Stimulated activated CD8-positive, alpha-beta memory T cell treated with anti-CD3 and anti-CD28 coated beads, Interleukin-15, amount 100 ng/mL, for 48 hours (primary cell): Measurements from ENCODE around the gene PSENEN.
"Not testable (repeated sequence)": the region's sequence is repeated elsewhere in the genome, so short reads cannot be mapped to it uniquely, and the experiment has no call there.

Experiments used
- DNase-seq, 2 donors: peaks; one replicate each; pipeline ENCODE4 v3.0.0-alpha.2; 2020; ENCODE audit warnings: low read depth in 2 of 2

PSENEN gene

DNA sequence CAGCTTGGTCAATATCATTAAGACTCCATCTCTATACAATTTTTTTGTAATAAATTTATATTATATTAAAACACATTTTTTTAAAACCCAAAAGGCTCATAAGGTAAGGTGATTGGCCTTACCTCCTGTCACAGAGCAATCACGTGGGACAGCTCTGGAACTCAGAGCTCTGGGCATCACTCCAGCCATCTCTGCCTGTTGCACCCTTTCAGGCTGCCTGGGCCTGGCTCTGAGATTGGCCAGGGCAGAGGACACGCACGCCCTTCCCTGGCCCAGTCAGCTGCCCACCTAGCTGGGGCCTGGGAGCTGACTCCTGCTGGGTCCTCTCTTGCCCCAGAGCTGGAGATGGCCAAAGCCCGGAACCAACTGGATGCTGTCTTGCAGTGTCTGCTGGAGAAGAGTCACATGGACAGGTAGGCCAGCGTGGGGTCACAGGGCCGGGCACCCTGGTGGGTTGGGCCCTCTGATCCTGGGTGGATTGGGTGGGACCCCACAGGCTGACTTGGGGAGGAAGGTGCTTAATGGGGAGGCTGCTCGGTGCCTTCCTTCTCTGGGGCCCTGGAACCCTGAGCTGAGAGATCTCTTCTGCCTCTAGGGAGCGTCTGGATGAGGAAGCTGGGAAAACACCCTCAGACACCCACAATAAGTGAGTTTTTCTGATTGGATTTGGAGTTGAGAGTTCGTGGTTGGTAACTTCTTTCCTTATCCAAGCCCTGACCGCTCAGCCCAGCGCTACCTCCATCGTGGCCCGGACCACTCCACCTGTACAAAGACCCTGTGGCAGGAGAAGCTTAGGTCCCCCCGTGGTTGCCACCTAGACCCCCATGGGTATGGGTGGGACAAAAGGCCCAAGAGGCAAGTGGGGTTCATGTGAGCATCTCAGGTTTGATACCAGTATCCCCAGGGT, 6.6 kb downstream of the PSENEN start:
- DNase-seq, result no peak

DNA sequence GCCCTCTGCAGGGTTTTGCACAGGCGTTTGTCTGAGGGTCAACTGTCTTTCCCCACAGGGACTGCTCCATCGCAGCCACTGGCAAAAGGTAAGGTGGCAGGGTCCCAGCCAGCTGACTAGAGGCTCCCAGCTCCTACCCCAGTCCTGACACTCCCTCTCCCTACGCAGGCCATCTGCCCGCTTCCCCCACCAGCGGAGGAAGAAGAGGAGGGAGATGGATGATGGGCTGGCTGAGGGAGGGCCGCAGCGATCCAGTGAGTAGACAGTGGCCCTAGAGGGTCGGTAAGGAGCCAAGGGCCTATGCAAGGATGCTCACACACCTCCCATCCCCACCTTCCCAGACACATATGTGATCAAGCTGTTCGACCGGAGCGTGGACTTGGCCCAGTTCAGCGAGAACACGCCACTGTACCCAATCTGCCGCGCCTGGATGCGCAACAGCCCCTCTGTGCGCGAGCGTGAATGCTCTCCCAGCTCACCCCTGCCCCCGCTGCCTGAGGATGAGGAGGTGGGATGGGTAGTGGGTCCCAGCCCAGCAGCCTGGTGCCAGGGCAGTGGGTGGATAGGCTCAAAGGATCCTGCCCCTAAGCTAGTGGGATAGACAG, 7.4 kb downstream of the PSENEN start:
- no peak for DNase-seq

DNA sequence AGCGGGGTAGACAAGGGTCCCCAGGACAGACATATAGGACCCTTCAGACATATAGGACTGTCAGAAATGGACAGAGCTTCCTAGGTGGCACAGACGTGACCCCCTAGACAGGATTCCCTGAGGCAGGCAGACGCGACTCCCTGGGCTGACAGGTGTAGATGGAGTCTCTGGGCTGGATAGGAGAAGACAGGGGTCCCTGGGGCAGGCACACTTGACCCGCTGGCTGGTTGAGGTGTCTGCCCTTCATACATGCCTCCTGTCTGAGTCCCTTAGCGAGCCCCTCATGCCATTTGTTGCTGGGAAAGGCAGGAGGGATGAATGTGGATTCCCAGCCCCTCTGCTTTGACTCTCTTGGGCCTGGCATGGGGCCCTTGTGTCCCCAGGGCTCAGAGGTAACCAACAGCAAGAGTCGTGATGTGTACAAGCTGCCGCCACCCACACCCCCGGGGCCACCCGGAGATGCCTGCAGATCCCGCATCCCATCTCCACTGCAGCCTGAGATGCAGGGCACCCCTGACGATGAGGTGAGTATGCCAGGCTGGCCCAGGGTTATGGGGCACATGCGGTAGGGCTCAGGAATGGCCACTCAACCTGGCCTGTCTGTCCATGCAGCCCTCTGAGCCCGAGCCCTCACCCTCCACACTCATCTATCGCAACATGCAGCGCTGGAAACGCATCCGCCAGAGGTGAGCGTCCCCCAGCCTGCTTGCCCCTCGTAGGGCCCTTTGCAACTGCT, 8.4 kb downstream of the PSENEN start:
- no peak for DNase-seq

DNA sequence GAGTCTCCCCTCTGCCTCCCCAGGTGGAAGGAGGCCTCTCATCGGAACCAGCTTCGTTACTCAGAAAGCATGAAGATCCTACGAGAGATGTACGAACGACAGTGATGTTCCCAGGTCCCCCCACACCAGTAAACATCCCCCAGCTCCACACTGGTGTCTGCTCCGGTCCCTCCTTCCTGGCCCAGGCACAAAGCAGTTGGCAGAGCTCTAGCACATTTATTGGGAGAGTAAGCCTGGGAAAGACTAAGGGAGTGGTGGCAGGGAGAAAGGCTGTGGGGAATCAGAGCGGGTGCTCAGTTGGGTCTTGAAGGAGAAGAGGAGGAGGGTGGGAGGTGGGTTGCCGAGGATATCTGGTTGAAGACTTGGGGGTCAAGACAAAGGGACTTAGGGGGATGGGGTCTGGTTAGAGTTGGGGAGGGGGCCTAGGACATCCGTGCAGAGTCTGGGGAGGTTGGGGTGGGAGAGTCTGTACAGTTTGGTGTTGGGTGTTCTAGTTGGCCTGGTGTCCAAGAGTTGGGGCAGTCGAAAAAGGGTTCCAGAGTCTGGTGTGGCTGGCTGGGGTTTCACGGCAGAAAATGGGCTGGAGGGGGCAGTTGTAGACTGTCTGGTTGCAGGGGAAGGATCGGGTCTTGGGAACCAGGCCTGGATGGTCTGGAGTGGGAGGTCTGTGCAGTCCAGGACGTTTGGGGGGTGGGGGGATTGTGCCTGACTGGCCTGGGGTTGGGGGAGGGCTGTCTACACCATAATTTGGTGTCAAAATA, 9.1 kb downstream of the PSENEN start:
- DNase-seq, result no peak

DNA sequence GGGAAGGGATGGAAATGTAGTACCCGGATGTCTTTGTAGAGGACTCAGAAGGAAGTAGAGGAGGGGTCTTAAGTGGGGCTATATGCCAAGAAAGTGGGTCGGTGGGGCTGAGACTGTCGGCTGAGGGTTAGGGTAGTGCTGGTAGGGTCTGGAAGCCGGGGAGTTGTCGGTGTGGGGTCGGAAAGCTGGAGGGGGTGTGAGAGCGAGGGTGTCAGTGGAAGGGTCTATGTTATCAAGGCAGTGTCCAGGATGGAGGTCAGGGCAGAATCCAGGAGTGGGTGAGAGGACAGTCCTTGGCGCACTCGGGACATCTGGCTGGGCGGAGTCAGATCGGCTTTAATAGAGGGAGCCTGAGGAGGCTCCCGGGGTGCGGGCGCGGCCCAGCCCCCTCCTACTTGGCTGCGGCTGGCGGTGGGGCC, 9.7 kb downstream of the PSENEN start:
- DNase-seq, result no peak

DNA sequence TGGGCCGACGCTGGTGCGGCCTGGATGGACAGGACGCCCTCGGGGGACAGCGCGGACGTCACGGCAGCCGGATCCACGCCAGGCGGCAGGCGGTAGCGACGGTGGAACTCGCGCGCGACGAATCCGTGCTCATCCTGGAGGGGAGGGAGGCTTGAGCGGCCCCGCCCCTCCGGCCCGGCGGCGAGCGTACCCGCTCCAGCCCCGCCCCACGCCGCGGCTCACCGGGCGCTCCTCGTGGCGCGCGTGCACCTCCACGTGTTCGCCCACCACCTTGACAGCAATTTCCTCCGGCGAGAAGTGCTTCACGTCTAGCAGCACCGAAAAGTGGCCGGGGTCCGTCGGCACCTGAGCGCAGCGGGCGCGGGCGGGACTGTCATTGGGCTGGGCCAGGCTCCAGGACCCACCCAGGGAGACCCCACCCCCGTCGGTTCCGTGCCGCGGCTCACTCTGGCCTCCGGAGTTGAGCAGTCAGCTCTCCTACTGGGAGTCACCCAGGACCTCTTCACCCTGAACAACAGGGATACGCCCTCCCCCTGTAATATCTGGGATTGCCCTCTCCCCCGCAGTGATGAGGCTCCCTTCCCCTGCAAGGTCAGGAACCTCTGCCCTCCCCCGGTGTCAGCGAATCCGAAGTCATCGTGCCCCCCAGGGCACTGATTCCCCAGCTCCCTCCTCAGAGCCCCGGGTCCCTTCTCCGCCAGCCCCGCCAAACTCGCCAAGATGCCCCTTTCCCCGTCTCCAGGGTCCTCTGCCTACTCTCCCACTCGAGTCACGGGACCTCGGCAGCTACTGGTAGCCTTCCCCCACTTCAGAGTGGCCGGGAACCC, 10.3 kb downstream of the PSENEN start:
- DNase-seq, result peak; percentile 29 to 44

DNA sequence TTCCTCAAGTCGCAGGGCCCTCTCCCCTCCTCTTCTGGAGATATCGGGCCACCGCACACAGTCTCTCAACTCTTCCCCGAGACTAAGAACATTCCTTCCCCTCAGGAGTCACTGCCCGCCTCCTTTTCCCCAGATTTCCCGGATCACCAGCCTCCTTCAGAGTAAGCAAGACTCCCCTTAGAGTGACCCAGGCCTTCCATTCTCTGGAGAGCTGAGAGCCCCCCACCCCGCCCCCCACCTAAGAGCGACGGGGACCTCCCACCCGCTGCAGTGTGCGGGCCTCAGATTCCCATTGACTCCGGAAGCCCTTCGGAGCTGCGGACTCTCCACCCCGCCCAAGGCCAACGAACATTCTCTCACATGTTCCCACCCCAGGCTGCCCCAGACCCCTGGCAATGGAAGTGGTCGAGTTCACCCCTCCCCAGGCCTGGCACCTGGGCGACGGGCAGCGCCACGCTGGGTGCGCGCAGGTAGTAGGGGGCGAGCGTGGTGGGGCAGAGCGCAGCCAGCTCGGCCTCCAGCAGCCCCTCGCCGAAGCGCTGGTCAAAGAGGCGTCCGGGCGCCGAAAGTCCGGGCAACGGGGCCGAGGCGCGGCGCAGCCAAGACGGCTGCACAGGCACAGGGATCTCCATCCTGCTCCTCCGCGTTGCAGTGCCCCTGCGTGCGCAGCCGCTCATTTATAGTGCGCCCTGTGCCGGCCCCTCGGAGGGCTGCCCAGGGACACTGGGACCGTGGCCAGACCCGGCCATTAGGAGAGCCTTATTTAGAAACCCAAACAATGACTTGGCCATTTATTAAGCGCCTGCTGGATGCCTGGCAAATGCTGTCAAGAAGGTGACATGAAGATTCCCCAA, 11.2 kb downstream of the PSENEN start, which contains the start of gene HSPB6:
Gene HSPB6, minus strand, starts transcription at position 653 of the 854 bp plus-strand sequence. Its CDS starts 21 bp downstream, at position 632.
- no peak for DNase-seq

DNA sequence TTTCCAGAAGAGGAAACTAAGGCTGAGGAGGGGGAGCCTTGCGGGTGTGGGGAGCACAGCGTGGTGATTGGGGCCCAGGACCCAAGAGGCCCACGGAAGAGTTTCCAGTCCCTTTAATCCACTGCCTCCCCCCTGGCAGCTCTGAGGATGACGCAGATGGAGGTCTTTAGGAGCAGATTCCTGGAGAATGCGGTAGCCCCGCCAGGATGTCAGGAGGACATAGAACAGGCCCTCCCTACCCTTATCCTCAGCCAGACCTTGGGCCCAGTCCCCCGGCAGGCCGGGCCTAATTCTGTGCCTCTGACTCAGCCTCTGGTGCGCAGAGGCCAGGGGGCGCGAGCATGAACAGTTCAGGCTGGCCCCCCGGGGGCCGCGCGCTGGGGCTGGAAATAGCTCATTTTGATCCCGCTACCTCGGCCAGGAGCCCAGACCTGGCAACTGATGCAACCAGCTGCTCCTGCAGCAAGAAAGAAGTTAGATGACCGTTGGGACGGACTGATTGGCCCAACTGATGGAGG, 11.8 kb downstream of the PSENEN start:
- DNase-seq, result no peak

DNA sequence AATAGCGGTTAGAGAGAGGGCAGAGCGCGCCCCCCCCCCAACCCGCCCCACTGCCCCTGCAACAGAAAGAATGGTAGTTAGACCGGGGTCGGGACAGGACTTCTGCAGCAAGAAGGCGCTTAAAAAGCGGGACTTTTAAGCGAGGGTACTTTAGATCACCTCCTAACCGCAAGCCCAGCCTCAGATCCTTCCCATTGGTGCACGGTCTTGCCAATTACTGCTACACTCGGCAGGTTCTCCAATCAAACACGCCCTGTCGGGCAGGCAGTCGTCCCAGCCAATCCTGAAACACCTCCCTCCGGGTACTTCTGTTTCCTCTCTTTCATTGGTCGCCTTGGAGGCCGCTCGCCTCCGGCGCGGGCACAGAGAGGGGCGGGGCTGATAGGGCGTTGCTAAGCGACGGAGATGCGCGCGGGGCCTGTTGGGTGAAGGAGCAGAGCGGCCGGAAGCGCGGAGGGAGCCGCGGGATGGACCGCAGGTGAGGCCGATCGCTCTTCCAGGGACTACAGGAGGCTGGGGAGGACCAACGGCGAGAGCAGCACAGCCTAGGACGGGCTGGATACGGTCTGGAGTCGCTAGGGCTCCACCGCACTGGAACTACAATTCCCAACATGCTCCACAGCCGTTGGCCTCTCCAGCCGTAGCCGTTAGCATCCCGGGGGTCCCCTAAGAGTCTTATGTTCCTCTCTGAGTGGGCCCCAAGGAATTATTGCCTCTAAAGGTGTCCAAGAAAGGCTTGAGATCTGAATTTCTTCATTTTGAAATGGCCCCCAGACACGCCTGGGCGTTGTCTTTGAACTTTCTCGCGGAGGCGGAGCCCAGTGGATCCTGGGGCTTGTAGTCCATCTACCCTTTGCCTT, 12.5 kb downstream of the PSENEN start, which contains the start of gene PROSER3:
Gene PROSER3, plus strand, starts transcription at position 428 of the 860 bp plus-strand sequence. Its CDS starts 40 bp downstream, at position 468.
- DNase-seq, result peak; percentile 98

DNA sequence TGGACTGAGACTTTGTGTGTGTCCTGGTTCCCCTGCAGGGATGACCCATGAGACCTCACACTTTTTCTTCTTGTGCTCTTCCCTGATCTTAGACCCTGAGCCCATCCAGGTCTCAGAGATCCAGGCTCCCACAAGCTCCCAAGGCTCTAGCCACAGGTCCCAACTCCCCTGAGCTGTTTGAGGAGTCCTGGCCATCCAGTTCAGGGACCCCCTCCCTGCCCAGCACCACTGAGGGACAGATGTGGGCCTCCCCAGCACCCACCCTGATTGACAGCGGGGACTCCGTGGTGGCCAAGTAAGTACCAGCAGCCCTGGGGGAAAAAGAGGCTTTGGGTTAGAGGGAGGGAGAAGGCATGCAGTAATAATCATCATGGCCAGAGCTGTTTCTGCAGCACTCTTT, 14.2 kb downstream of the PSENEN start:
- DNase-seq, result no peak

DNA sequence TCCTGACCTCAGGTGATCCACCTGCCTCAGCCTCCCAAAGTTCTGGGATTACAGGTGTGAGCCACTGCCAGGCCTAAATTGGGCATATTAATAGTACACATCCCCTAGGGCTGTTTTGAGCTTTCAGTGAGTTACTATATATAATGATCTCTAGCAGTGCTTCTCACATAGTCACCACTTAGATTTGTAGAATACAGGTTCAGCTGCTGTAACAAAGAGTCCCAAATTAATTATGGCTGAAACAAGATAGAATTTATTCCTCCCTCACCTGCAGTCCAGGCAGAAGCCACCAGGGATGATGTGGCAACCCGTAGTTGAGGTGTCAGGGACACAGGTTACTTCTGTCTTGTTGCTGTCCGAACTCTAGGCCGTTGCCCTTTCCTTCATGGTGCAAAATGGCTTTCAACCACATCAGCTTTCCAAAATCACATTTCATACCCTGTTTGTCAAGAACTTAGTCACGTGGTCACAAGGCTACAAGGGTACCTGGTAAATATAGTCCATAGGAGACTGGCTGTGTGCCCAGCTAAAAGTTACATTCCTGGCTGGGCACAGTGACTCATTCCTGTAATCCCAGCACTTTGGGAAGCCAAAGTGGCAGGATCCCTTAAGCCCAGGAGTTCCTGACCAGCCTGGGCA, 15.4 kb downstream of the PSENEN start:
- DNase-seq, result no peak

DNA sequence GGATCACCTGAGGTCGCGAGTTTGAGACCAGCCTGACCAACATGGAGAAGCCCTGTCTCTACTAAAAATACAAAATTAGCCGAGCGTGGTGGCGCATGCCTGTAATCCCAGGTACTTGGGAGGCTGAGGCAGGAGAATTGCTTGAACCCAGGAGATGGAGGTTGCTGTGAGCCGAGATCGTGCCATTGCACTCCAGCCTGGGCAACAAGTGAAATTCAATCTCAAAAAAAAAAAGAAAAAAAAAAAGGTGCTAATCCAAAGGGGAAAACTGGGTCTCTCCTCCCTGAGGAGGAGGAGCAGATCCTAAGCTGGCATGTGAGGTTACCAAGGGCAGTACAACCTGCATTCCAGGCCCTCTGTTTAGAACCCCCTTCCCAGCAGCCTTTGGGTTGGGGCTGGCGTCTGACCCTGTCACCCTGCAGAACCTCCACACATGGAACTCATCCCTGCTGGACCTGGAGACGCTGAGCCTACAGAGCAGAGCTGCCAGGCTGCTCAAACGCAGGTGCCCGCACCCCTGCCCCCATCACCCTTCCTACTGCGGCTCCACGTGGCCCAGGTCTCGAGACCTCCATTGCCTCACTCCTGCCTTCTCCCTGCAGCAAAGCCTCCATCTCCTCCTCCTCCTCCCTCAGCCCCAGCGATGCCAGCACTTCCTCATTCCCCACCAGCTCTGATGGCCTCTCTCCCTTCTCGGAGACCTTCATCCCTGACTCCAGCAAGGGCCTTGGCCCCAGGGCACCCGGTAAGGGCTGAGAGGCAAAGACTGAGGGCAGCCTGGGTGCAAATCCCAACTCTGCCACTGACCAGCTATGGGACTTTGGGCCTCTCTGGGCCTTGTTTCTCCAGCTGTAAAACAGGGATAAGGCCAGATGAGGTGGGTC, 19.2 kb downstream of the PSENEN start:
- DNase-seq, result no peak

DNA sequence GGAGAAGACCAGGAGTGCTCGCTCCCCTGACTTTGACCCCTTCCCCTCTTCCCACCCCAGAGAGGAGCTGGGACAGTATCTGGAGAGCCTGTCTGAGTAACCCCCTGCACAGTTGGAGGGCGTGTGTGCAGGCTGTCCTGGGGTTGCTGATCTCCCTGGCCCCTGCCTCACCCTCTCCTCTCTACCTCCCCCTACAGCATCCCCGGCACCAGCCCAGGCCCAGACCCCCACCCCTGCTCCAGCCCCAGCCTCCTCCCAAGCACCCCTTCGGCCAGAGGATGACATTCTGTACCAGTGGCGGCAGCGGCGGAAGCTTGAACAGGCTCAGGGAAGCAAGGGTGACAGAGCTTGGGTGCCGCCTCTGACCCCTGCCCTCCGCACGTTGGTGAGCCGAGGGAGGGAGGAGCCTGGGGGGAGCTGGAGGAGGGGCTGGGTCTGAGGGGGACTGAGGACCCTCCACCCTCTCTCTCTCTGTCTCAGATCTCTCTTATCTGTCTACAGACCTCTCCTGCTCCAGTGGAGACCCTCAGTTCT, 21.2 kb downstream of the PSENEN start:
- DNase-seq, result no peak

DNA sequence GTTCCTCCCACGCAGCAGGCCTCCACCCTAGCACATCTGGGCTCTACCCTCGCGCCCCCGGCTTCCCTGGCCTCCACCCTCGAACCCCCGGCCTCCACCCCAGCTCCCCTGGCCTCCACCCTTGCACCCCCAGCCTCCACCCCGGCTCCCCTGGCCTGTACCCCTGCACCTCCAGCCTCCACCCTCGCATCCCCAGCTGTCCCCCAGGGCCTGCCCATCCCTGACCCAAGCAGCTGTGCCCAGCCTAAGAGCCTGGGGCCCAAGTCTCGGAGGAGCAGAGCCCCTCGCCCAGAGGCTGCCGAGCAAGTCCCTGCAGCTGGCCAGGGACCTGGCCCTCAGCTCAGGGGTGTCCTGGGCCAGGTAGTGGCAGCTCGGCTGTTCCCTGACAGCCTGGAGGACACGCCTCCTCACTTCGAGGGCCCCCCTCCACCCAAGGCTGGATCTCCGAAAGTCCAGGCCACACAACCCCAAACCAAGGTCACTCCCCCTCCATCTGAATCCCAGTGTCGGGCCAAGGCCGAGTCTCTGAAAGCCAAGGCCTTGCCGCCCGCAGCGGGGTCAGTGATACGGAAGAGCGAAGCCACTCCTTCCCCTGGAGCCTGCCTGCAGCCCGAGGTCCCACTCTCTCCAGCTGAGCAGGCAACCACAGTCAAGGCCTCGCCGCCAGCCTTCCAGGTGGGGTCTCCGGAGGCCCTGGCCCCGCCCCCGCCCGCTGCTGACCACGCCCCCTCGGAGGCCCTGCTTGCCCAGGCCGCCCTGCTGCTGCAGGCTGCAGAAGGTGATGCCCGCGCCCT, 22.0 kb downstream of the PSENEN start:
- DNase-seq, result no peak

DNA sequence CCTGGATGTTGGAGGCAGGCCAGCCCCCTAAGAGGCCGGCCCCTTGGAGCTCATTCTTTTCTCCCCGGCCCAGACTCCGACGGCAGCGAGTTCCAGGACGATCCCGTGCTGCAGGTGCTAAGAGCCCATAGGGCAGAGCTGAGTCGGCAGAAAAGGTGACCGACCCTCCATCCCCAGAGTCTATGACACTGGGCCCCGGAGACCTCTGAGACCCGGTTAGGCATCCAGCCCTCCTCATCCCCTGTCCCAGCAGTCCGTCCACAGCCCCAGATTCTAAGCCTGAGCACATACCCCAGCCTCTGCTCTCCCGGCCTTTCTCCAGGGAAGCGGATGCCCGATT, 22.6 kb downstream of the PSENEN start:
- no peak for DNase-seq

DNA sequence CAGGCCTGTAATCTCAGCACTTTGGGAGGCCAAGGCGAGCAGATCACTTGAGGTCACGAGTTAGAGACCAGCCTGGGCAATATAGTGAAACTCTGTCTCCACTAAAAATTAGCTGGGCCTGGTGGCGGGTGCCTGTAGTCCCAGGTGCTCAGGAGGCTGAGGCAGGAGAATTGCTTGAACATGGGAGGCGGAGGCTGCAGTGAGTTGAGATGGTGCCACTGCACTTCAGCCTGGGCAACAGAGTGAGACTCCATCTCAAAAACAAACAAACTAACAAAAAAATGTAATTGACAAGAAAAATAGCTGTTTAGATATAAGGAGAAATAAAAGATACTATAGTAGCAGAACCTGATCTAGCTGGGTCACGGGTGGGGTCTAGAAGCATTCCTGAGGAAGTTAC, 26.9 kb downstream of the PSENEN start:
- DNase-seq, result not testable (repeated sequence)
